ENCODE results near the gene SMURF2.

DNA sequence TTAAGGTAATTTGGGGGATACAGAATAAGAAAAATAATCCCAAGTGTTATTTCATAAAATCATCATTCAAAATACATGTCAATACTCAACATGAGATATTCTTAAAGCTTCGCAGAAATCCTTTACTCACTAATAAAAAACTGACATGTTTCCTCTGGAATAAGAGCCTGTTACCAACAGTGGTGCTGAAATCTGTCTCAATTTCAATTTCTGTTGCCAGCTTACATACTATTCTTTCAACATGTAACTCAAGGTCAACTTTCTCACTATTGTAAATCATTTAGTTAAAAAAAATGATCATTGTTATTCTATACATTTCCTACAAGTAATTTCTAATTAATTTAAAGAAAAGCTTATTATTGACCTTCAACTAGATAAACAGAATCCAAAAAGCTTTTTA, 87.5 kb downstream of the SMURF2 start:
- TF ChIP-seq, protein P1, sequence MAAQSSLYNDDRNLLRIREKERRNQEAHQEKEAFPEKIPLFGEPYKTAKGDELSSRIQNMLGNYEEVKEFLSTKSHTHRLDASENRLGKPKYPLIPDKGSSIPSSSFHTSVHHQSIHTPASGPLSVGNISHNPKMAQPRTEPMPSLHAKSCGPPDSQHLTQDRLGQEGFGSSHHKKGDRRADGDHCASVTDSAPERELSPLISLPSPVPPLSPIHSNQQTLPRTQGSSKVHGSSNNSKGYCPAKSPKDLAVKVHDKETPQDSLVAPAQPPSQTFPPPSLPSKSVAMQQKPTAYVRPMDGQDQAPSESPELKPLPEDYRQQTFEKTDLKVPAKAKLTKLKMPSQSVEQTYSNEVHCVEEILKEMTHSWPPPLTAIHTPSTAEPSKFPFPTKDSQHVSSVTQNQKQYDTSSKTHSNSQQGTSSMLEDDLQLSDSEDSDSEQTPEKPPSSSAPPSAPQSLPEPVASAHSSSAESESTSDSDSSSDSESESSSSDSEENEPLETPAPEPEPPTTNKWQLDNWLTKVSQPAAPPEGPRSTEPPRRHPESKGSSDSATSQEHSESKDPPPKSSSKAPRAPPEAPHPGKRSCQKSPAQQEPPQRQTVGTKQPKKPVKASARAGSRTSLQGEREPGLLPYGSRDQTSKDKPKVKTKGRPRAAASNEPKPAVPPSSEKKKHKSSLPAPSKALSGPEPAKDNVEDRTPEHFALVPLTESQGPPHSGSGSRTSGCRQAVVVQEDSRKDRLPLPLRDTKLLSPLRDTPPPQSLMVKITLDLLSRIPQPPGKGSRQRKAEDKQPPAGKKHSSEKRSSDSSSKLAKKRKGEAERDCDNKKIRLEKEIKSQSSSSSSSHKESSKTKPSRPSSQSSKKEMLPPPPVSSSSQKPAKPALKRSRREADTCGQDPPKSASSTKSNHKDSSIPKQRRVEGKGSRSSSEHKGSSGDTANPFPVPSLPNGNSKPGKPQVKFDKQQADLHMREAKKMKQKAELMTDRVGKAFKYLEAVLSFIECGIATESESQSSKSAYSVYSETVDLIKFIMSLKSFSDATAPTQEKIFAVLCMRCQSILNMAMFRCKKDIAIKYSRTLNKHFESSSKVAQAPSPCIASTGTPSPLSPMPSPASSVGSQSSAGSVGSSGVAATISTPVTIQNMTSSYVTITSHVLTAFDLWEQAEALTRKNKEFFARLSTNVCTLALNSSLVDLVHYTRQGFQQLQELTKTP (IDR thresholded peaks at IDR 0.05; ENCODE audit: low read depth in 1 of 2, partially characterized antibody in 2 of 2), result no peak
- TF ChIP-seq JUND (IDR thresholded peaks at IDR 0.05; ENCODE audit: borderline replicate concordance, low read depth, low read length) (no peak), JUND (tag; IDR thresholded peaks at IDR 0.05; ENCODE audit: borderline replicate concordance, low read depth, low read length) (no peak), POLR2AphosphoS5 (IDR thresholded peaks at IDR 0.05; ENCODE audit: control insufficient read depth, insufficient read depth, low read depth, low read length) (no peak)
- TF ChIP-seq, protein P2, sequence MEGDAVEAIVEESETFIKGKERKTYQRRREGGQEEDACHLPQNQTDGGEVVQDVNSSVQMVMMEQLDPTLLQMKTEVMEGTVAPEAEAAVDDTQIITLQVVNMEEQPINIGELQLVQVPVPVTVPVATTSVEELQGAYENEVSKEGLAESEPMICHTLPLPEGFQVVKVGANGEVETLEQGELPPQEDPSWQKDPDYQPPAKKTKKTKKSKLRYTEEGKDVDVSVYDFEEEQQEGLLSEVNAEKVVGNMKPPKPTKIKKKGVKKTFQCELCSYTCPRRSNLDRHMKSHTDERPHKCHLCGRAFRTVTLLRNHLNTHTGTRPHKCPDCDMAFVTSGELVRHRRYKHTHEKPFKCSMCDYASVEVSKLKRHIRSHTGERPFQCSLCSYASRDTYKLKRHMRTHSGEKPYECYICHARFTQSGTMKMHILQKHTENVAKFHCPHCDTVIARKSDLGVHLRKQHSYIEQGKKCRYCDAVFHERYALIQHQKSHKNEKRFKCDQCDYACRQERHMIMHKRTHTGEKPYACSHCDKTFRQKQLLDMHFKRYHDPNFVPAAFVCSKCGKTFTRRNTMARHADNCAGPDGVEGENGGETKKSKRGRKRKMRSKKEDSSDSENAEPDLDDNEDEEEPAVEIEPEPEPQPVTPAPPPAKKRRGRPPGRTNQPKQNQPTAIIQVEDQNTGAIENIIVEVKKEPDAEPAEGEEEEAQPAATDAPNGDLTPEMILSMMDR (IDR thresholded peaks at IDR 0.05 in 2 of 3, conservative IDR thresholded peaks at IDR 0.05 in 1 of 3; ENCODE audit: insufficient read depth in 2 of 3, low read depth in 1 of 3, low read length in 3 of 3), result no peak

Measured in K562 (cell line).